Middle frontal gyrus (tissue), 1 donor: Measurements from ENCODE around the gene PRKAG2.

Source experiments
- DNase-seq: peaks from one replicate; pipeline ENCODE4 v3.0.0-alpha.2; 2015; ENCODE audit warnings: low spot score; ENCODE audit errors: extremely low spot score

Gene PRKAG2

DNA sequence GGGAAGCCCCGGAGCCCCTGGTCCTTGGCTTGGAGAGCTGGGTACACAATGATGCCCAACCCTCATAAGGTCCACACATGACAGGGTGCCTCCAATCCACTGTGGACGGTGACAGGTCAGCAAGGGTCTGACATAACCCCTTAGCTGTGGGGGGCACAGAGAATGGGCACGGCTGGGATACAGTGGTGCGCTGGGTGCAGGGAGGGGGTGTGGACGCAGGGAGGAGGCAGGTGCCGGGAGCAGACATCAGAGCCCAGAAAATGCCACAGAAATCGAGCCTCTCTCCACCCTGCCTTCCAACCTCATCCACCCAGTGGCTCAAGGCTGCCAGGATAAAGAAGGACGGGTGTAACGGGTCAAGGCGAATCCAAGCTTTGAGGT, 179.4 kb downstream of the PRKAG2 start:
- DNase-seq, result no peak

DNA sequence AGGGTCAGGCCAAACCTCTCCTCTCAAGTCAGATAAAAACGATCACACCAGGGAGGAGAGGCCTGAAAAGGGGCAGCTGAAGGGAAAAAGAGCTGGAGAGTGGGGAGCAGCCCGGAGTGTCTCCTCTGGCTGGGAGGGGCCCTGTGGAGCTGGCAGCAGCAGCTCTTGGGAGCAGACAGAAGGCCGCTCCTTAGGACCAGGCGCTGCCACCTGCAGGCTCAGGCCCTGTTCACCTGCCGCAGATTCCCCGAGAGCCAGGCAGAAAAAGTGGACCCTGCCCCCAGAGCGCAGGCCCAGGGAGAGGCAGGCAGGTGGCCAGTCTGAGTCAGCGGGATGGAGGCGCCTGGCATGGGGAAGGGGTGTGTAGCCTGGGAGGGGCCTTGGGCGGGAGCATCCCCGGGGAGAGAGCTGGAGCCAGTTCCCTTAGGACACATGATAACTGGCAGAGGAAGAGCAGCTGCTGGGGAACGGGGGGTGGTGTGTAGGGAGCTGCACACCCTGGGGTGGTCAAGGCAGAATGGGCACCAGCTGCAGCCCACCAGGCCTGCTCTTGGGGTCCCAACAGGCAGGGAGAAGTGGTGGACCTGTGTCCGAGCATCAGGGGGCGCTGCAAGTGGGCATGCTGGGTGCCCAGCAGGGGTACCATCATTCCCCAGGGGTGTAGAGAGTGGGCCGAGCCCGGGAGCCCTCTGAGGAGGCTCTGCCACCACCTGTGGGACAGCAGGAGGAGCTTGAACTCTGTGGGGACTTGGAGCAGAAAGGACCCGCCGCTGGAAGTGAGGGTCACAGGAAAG, 180.0 kb downstream of the PRKAG2 start:
- no peak for DNase-seq

DNA sequence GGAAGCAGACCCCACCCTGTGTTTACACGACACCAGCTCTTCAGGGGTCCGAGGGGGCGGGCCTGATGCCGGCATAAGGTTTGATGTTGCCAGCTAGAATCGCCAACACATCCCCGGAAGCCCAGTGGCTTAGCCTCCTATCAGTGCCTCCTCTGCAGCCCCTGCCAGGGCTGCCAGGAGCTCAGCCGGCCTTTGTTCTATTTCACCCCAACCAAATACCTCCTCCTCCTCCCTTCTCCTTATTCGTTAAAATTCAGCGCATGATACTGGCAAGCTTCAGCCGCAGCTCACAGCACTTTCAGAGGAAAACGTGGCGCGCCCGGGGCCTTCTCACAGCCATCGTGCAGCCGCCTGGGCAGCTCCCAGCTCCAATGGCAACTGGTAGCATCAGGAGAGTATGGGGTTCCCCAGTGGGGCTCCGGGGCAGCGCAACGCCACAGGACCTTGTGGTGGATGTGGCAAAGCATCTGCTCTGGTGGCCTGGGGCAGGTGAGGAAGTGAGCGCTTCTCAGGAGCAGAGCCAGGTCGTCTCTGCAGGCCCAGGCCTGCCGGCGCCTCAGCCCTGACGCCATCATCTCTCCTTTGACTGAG, 180.9 kb downstream of the PRKAG2 start:
- DNase-seq, result no peak

- DNase-seq, result no peak
Measured at GRCh38 chr7:151694828-151695580, 181.9 kb downstream of the PRKAG2 start.

GRCh38 chr7:151694441-151694827, 182.5 kb downstream of the PRKAG2 start:
- DNase-seq, result no peak

- no peak for DNase-seq
Measured at GRCh38 chr7:151693140-151693539, 183.8 kb downstream of the PRKAG2 start.

DNA sequence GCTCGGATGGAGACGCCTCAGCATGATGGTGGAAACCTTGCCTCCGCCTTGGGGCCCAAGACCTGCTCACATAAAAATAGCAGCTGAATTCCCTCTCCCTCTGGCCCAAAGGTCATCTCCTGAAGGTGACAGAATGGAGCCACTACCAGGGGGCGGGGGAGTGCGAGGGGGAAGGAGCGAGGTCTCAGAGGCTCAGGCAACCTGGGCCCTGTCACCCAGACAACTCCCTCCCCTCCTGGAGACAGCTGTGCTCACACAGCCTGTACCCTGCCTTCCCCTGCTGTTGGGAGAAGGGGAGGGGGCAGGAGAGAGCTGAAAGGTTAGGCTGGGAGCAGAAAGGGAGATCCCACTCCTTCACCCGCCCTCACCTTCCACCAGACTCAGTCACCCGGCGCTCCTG, 184.2 kb downstream of the PRKAG2 start:
- no peak for DNase-seq

- no peak for DNase-seq
Measured at GRCh38 chr7:151691449-151691848, 185.5 kb downstream of the PRKAG2 start.

DNA sequence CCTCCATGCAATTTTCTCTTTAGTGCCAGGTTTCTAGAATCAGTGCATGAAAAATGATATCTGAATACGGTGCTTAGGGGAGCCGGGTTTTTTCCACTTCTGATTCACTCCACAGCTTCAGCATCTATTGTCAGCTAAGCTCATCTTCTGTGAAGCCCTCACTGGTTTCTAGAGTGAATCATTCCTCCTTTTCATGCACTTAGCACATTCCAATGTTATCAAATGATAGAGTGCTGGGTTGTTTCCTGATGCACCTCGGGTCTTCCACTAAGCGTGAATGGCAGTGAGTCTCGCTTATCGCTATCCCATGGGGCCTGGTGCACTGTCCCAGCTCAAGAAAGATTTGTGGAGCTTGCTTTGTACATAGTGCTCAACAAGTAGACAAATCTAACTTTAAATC, 186.3 kb downstream of the PRKAG2 start:
- DNase-seq, result no peak

DNA sequence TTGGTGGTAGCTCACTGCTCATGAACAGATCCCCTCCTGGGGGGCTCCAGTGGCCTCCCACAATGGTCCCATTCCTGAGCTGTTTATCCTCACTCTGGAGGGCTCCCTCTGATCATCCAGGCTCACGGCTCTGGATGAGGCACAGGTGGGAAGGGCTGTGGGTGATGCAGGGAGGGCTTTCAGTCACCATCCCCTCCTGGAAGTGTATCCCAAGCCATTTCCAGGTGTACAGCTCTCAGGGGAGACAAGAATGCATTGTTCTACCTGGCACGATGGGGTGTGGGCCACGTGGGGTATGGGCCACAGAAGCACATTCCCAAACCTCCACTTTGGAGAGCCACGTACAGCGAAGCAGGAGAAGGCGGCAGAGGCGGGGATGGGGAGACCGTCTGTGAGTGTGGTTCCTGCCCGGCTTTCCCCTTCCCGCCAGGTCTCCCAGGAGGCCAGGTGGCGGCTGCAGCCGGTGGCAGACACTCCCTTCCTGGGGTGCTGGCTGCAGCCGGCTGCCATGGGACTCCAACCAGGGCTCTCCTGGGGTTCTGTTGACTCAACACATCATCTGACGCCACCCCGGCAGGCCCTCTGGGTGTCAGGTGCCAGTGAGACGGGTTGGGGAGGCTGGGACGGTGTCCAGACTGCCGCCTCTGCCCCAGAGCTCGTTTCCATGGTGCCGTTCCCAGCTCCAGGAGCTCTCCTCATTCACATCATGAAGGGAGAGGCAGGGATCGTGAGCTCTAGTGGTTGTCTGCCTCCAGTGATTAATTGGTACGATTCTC, 187.5 kb downstream of the PRKAG2 start:
- DNase-seq, result no peak

- no peak for DNase-seq
Measured at GRCh38 chr7:151688236-151688780, 188.6 kb downstream of the PRKAG2 start.

DNA sequence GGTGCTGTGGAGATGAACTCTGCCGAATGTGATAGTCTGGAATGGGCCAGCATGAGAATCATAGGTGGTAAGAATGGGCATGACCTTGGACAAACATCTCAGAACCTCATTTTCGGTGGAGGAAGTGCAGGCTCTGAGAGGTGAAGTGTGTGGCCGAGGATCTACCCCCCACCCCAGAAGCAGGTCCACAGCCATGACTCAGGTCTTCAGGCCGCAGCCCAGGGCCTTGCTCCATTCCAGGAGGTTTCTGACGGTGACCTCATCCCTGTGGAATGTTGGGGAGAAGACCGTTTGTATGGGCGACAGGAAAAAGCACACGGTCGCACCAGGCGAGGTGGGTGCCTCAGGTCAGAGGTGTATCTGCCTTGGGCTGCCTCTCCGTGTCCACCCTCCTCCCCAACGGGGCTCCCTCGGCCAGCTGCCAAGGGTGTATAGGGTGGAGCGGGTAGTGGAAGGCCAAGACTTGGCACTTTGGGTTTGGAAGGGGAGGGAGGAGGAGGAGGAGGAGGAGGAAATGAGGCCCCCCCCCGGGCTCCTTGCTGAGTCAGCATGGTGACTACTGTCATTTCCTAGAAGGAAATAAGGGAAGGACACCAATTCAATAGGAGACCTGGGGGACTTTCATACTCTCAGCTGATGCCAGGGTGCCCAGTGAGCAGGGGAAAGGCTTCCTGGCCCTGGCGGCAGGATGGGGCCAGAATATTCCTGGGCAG, 189.2 kb downstream of the PRKAG2 start:
- no peak for DNase-seq

- DNase-seq, result no peak
Measured at GRCh38 chr7:151686826-151687225, 190.1 kb downstream of the PRKAG2 start.

DNA sequence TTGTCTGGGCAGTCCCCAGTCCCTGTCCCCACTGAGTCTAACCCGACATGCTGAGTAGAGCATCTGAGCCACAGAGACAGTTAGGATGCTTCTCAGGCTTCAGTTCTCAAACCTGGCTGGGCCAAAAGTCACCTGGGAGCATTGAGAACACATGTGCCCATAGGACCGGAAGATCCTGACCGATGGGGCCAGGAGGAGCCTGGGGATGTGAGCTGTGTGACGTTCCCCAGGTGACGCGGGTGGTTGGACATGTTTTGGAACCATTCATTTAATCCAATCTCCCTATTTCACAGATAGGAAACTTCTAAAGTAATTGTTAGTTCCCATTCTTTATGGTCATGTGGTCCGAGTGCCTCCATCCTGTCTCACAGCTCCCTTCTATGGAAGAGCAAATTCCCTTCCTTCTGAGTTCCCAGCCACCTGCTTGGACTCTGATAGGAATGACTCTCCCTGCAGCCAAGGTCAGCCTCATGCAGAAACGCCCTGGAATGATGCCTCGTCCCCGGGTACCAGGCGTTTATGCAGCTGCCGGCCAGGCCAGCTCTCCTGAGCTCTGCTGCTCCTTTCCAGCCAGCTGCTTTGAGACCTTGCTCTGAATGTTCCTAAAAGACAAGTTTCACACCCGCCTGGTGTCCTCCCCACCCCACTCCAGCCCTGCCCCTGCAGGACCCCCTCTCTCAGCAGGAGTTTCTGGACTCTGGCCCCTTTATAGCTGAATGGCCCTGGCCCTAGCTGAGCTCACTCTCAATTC, 190.7 kb downstream of the PRKAG2 start:
- no peak for DNase-seq

- DNase-seq, result no peak
Measured at GRCh38 chr7:151684408-151685175, 192.3 kb downstream of the PRKAG2 start.

DNA sequence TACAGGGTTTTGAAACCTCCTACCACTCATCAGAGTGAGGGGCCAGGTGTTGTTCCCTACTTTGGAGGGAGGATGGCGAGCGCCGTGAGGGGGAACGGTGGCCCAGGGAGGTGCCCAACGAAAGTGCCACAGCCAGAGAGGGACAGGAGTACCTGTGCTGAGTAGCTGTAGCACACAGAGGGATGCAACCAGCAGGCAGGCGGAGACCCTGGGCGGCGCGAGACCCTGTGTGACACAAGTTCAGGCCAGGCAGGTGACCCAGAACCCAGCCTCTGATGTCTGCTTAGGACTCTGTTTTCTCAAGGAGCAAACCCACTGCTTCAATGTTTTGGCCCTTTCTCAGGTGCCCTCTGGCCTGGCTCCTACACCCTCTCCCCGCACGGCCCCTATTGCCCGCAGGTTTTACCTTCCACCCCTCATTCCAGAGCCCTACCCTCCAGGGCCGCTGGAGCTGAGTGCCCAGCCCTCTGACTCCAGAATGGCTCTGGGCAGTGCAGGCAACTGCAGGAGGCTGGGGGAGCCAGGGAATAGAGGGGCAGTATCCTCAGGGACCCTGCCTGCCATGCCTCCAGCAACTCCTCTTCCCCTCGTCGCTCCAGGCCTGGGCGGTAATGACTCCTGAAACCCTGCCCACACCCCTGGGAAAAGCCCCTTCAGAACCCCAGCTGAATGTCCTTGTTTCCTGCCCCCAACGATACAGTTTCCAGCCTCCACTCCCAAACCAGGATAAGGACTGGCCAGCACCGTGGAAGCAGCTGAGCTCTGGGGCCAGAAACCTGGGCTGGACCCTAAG, 193.1 kb downstream of the PRKAG2 start:
- DNase-seq, result no peak

- no peak for DNase-seq
Measured at GRCh38 chr7:151682831-151683614, 193.9 kb downstream of the PRKAG2 start.

GRCh38 chr7:151681726-151682125, 195.2 kb downstream of the PRKAG2 start:
- no peak for DNase-seq
